H1 (cell line): ENCODE measurements around the gene SPOCK1. TPM values are rescaled to one million over a fixed set of nuclear protein-coding genes. Genes with fewer than 3 reads are reported as not detected.

Experiments
- CTCF ChIA-PET: fragments of 300-600 bp; sonication (Branson Sonifier 250); formaldehyde crosslinking; loops from one replicate; lab custom pipeline; 2021; ENCODE audit not compliant: partially characterized antibody; lab: Charles Lee
- POLR2A ChIA-PET: fragments of 300-600 bp; sonication (Branson Sonifier 250); formaldehyde crosslinking; loops from one replicate; lab custom pipeline; 2021; ENCODE audit warnings: inconsistent platforms; ENCODE audit not compliant: partially characterized antibody; lab: Charles Lee
- DNase-seq, 2 experiments: peaks; one replicate each; pipeline versions ENCODE4 v3.0.0 to v3.0.0-alpha.2; 2010 to 2022; ENCODE audit warnings: low spot score in 2 of 2, low read depth in 1 of 2, mixed read lengths in 1 of 2
- FAIRE-seq: peaks from 2 replicates; lab custom pipeline; 2011; peaks lifted over from hg19 to GRCh38; lab: Jason Lieb, UNC
- H2AFZ ChIP-seq: 2 replicates; pipeline ENCODE4 v1.8.1; 2012; ENCODE audit warnings: low read length, inconsistent platforms
- H2AK5ac ChIP-seq: 2 replicates; pipeline ENCODE4 v1.6.1; 2013; ENCODE audit warnings: low read depth, low read length
- H2BK120ac ChIP-seq: replicated peaks from 2 replicates; pipeline ENCODE3; 2013; ENCODE audit warnings: low read depth, low read length, inconsistent platforms
- H2BK12ac ChIP-seq: 2 replicates; pipeline ENCODE4 v1.6.1; 2013; ENCODE audit warnings: low read depth, low read length
- H2BK15ac ChIP-seq: 2 replicates; pipeline ENCODE4 v1.6.1; 2013; ENCODE audit warnings: low read length
- H2BK20ac ChIP-seq: 2 replicates; pipeline ENCODE4 v1.6.1; 2013; ENCODE audit warnings: low read length
- H2BK5ac ChIP-seq: 2 replicates; pipeline ENCODE4 v1.6.1; 2013; ENCODE audit warnings: low read depth, low read length
- H3K14ac ChIP-seq: 2 replicates; pipeline ENCODE4 v1.6.1; 2013; ENCODE audit warnings: inconsistent platforms; ENCODE audit not compliant: insufficient read length
- H3K18ac ChIP-seq: 2 replicates; pipeline ENCODE4 v1.6.1; 2013; ENCODE audit warnings: low read length; ENCODE audit errors: extremely low read depth
- H3K23ac ChIP-seq: 2 replicates; pipeline ENCODE4 v1.6.1; 2013; ENCODE audit warnings: inconsistent platforms; ENCODE audit not compliant: insufficient read length
- H3K23me2 ChIP-seq: 2 replicates; pipeline ENCODE4 v1.6.1; 2013; ENCODE audit warnings: low read depth, low read length
- H3K27ac ChIP-seq: 2 replicates; pipeline ENCODE4 v1.6.1; 2011; ENCODE audit warnings: low read depth, low read length, inconsistent platforms
- H3K27me3 ChIP-seq, 4 experiments: replicated peaks in 1 of 4; 1 replicate in 1 of 4; 2 replicates in 3 of 4; pipeline versions ENCODE4 v1.6.1 to v1.8.1; 2011 to 2013; ENCODE audit warnings: low read length in 3 of 4, mild to moderate bottlenecking in 3 of 4, inconsistent platforms in 2 of 4, mixed read lengths in 2 of 4, moderate library complexity in 1 of 4; ENCODE audit not compliant: control insufficient read depth in 3 of 4, insufficient read depth in 3 of 4; ENCODE audit errors: extremely low read depth in 1 of 4
- H3K36me3 ChIP-seq, 4 experiments: 2 replicates each; pipeline versions ENCODE4 v1.6.1 to v1.8.1; 2011 to 2013; ENCODE audit warnings: mild to moderate bottlenecking in 4 of 4, low read length in 3 of 4, moderate library complexity in 2 of 4, control low read depth in 1 of 4, inconsistent platforms in 1 of 4; ENCODE audit not compliant: insufficient read depth in 4 of 4, control insufficient read depth in 2 of 4
- H3K4ac ChIP-seq: replicated peaks from 2 replicates; pipeline ENCODE3; 2013; ENCODE audit warnings: low read length, low read depth, mixed read lengths, inconsistent platforms; ENCODE audit not compliant: insufficient read length
- H3K4me1 ChIP-seq, 4 experiments: replicated peaks in 1 of 4; 1 replicate in 1 of 4; 2 replicates in 3 of 4; pipeline versions ENCODE4 v1.6.1 to v1.8.1; 2011 to 2013; ENCODE audit warnings: low read length in 3 of 4, inconsistent platforms in 2 of 4, mixed read lengths in 1 of 4; ENCODE audit not compliant: insufficient read depth in 4 of 4, control insufficient read depth in 3 of 4
- H3K4me2 ChIP-seq, 2 experiments: 2 replicates each; pipeline versions ENCODE4 v1.6.1 to v1.8.1; 2011 to 2013; ENCODE audit warnings: low read depth in 2 of 2, low read length in 2 of 2, control low read depth in 1 of 2, inconsistent platforms in 1 of 2, mild to moderate bottlenecking in 1 of 2; ENCODE audit not compliant: insufficient read depth in 1 of 2
- H3K4me3 ChIP-seq, 4 experiments: fragments of 200-600, 300-600 bp in 1 of 4; sonication (generic), shearing (Covaris generic), sonication (Bioruptor Twin) in 1 of 4; 2 replicates each; pipeline versions ENCODE4 v1.5.1 to v1.8.1; 2011 to 2016; ENCODE audit warnings: low read length in 4 of 4, low read depth in 3 of 4, control low read depth in 2 of 4, inconsistent platforms in 2 of 4, mild to moderate bottlenecking in 2 of 4, mixed read lengths in 1 of 4, moderate library complexity in 1 of 4; ENCODE audit not compliant: insufficient read depth in 2 of 4; ENCODE audit errors: extremely low read depth in 1 of 4
- H3K56ac ChIP-seq: replicated peaks from 2 replicates; pipeline ENCODE3; 2013; ENCODE audit warnings: low read depth, mild to moderate bottlenecking, mixed read lengths, low read length, inconsistent platforms; ENCODE audit not compliant: insufficient read length
- H3K79me1 ChIP-seq: 2 replicates; pipeline ENCODE4 v1.6.1; 2013; ENCODE audit warnings: low read depth, low read length, control low read depth
- H3K79me2 ChIP-seq, 2 experiments: 2 replicates each; pipeline versions ENCODE4 v1.6.1 to v1.8.1; 2012 to 2013; ENCODE audit warnings: low read length in 2 of 2, mild to moderate bottlenecking in 2 of 2, inconsistent platforms in 1 of 2; ENCODE audit not compliant: insufficient read depth in 2 of 2, control insufficient read depth in 1 of 2
- H3K9ac ChIP-seq, 4 experiments: replicated peaks in 1 of 4; 1 replicate in 1 of 4; 2 replicates in 3 of 4; pipeline versions ENCODE4 v1.6.1 to v1.8.1; 2011 to 2013; ENCODE audit warnings: low read depth in 3 of 4, low read length in 3 of 4, control low read depth in 2 of 4, mild to moderate bottlenecking in 2 of 4, moderate library complexity in 2 of 4, inconsistent platforms in 1 of 4; ENCODE audit errors: extremely low read depth in 1 of 4
- H3K9me3 ChIP-seq, 2 experiments: 2 replicates each; pipeline versions ENCODE4 v1.6.1 to v1.8.1; 2012 to 2013; ENCODE audit warnings: mild to moderate bottlenecking in 2 of 2, moderate library complexity in 2 of 2, control low read depth in 1 of 2, inconsistent platforms in 1 of 2, low read depth in 1 of 2, low read length in 1 of 2, mixed read lengths in 1 of 2; ENCODE audit not compliant: insufficient read depth in 2 of 2
- H4K20me1 ChIP-seq, 2 experiments: replicated peaks in 1 of 2; 2 replicates each; pipeline versions ENCODE3 to v1.8.1; 2011 to 2013; ENCODE audit warnings: inconsistent platforms in 2 of 2, low read length in 2 of 2, mild to moderate bottlenecking in 1 of 2; ENCODE audit not compliant: insufficient read depth in 2 of 2, control insufficient read depth in 1 of 2
- H4K5ac ChIP-seq: 2 replicates; pipeline ENCODE4 v1.6.1; 2013; ENCODE audit warnings: low read length, low read depth, mixed read lengths, inconsistent platforms; ENCODE audit not compliant: insufficient read length
- H4K8ac ChIP-seq: 2 replicates; pipeline ENCODE4 v1.8.0; 2013; ENCODE audit warnings: mild to moderate bottlenecking, moderate library complexity, low read length, inconsistent platforms; ENCODE audit not compliant: insufficient read depth; ENCODE audit errors: extremely low read depth
- H4K91ac ChIP-seq: replicated peaks from 2 replicates; pipeline ENCODE3; 2013; ENCODE audit warnings: low read length, mixed read lengths, inconsistent platforms; ENCODE audit not compliant: insufficient read length
- CBX5 ChIP-seq: fragments of 300-800, 300-1000 bp; sonication (generic); IDR thresholded peaks from 2 replicates; pipeline ENCODE4 v1.7.1; 2016; ENCODE audit warnings: antibody characterized with exemption, low read length, low read depth
- EGR1 ChIP-seq: IDR thresholded peaks from 2 replicates; pipeline ENCODE4 v1.6.1; 2011; ENCODE audit warnings: low read depth, low read length, borderline replicate concordance
- JUN ChIP-seq: IDR thresholded peaks from 2 replicates; pipeline ENCODE4 v1.6.1; 2011; ENCODE audit warnings: low read depth, mild to moderate bottlenecking, improper control_type of control experiment, low read length
- RXRA ChIP-seq: IDR thresholded peaks from 2 replicates; pipeline ENCODE4 v1.6.1; 2011; ENCODE audit warnings: low read depth, mild to moderate bottlenecking, low read length, moderate library complexity; ENCODE audit not compliant: insufficient read depth
- SIX5 ChIP-seq: IDR thresholded peaks from 2 replicates; pipeline ENCODE4 v1.6.1; 2011; ENCODE audit warnings: mild to moderate bottlenecking, low read depth, low read length
- SP1 ChIP-seq: IDR thresholded peaks from 2 replicates; pipeline ENCODE4 v1.6.1; 2011; ENCODE audit warnings: low read depth, low read length
- TBP ChIP-seq: IDR thresholded peaks from 2 replicates; pipeline ENCODE4 v1.6.1; 2011; ENCODE audit warnings: low read depth, low read length, improper control_type of control experiment
- ZNF274 ChIP-seq: IDR thresholded peaks from 2 replicates; pipeline ENCODE4 v1.7.0; 2012; ENCODE audit warnings: low read length, borderline replicate concordance; ENCODE audit errors: extremely low read depth
- WGBS, 2 experiments: shearing (Covaris generic) in 1 of 2; methylation state at CpG; one replicate each; pipeline versions ENCODE4 v1.1.6 to v1.1.7; 2013 to 2015; ENCODE audit warnings: low lambda C conversion rate in 2 of 2, mixed read lengths in 2 of 2, inconsistent platforms in 1 of 2, low coverage in 1 of 2, missing lambda C conversion rate in 1 of 2; ENCODE audit not compliant: insufficient replicate concordance in 2 of 2, insufficient coverage in 1 of 2, insufficient read length in 1 of 2; ENCODE audit errors: extremely low coverage in 1 of 2, missing lambda C conversion rate in 1 of 2; 5-methylcytosine and 5-hydroxymethylcytosine counted together
- polyA plus RNA-seq, 7 experiments: library from polyadenylated mRNA; depleted of rRNA in 3 of 7; stranded (reverse) in 5 of 7; unstranded in 2 of 7; fragments of >200 nt in 5 of 7; fragments of 200-250 nt in 2 of 7; gene quantifications; 1 replicate in 5 of 7; 2 replicates in 1 of 7; 4 replicates in 1 of 7; pipeline versions ENCODE4 v1.2.1 to v1.2.3, GENCODE V29; 2011 to 2013; ENCODE audit warnings: missing spikeins in 2 of 7, mixed read lengths in 2 of 7
- total RNA-seq: library from RNA; stranded (reverse); fragmentation: NEBNext Ultra II Directional; extraction: Animal tissue kit (Norgen Biotek cat#: 25700); gene quantifications from 2 replicates; pipeline ENCODE4 v1.2.1, GENCODE V29; 2021
- TF ChIP-seq, protein P1 (sequence below), 3 experiments: IDR thresholded peaks; 1 replicate in 2 of 3; 2 replicates in 1 of 3; pipeline versions ENCODE4 v1.5.1 to v1.6.1; 2011; ENCODE audit warnings: low read length in 3 of 3, mild to moderate bottlenecking in 3 of 3, inconsistent platforms in 2 of 3, low read depth in 1 of 3, moderate library complexity in 1 of 3; ENCODE audit not compliant: insufficient read depth in 1 of 3; ENCODE audit errors: control extremely low read depth in 1 of 3
- TF ChIP-seq, protein P2 (sequence below): IDR thresholded peaks from 2 replicates; pipeline ENCODE4 v1.6.1; 2012; ENCODE audit warnings: low read length, inconsistent platforms

SPOCK1 gene
- total and polyA plus RNA-seq, 2 of the 8 experiments (the other 6 are each of a cell fraction or from before 2014, with no cell fraction given) = 6.9 to 18.1 TPM

DNA sequence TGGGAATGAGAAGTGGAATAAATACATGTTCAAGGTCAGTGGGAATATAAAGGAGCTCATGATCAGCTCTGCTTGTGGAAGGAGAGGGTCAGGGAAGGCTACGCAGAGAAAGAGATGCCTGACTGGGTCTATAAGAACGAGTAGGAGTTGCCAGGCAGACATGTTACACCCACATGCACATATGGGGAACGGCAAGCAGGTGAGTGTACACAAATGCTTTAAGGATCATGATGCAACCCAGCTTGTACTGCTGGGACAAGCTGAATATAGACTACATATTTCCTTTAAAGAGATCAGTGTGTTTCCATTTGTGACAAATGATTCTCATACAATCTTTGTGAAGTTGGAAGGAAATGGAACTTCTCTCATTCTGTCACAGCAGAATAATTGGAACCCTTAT, 141.7 kb downstream of the SPOCK1 start:
- no peak for DNase-seq
- CTCF ChIA-PET = interaction anchor here (0.6 to 2.2 kb wide), 4 partner anchors 13 to 845 kb away, joined by 3 to 14 read pairs (median 4); no protein-coding TSS in a partner anchor
- H3K9me3 ChIP-seq = no peaks in the 10 kb centered on the region
- H3K14ac ChIP-seq = no peak overlapping the region
- FAIRE-seq = no peak
- H3K4ac ChIP-seq = no peak overlapping the region
- H2BK12ac ChIP-seq = no peak overlapping the region
- POLR2A ChIA-PET = no interaction called here
- no peaks in the 10 kb centered on the region for H3K23me2 ChIP-seq
- H2BK20ac ChIP-seq = no peak overlapping the region
- H3K4me2 ChIP-seq = no peak overlapping the region
- no peaks in the 10 kb centered on the region for H3K27me3 ChIP-seq
- H4K8ac ChIP-seq = no peak overlapping the region
- H2AFZ ChIP-seq = no peak overlapping the region
- H3K18ac ChIP-seq = no peak overlapping the region
- 92% methylated on average over 3 of the region's 3 CpGs; no CpG with 5 or more reads in 1 of the 2 experiments for WGBS, 2 experiments
- no peak overlapping the region for H3K4me3 ChIP-seq
- H2BK15ac ChIP-seq = no peak overlapping the region
- no peak overlapping the region for H3K56ac ChIP-seq
- no peaks in the 10 kb centered on the region for H3K79me1 ChIP-seq
- H3K23ac ChIP-seq = no peak overlapping the region
- no peaks in the 10 kb centered on the region for H3K36me3 ChIP-seq
- no peak overlapping the region for H4K91ac ChIP-seq
- no peak for TF ChIP-seq SP1
- no peak for TF ChIP-seq TBP
- TF ChIP-seq, protein P1, sequence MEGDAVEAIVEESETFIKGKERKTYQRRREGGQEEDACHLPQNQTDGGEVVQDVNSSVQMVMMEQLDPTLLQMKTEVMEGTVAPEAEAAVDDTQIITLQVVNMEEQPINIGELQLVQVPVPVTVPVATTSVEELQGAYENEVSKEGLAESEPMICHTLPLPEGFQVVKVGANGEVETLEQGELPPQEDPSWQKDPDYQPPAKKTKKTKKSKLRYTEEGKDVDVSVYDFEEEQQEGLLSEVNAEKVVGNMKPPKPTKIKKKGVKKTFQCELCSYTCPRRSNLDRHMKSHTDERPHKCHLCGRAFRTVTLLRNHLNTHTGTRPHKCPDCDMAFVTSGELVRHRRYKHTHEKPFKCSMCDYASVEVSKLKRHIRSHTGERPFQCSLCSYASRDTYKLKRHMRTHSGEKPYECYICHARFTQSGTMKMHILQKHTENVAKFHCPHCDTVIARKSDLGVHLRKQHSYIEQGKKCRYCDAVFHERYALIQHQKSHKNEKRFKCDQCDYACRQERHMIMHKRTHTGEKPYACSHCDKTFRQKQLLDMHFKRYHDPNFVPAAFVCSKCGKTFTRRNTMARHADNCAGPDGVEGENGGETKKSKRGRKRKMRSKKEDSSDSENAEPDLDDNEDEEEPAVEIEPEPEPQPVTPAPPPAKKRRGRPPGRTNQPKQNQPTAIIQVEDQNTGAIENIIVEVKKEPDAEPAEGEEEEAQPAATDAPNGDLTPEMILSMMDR (IDR thresholded peaks at IDR 0.05; ENCODE audit: control extremely low read depth in 1 of 3, insufficient read depth in 1 of 3, low read depth in 1 of 3, low read length in 3 of 3) = no peak
- TF ChIP-seq EGR1 = no peak
- TF ChIP-seq, protein P2, sequence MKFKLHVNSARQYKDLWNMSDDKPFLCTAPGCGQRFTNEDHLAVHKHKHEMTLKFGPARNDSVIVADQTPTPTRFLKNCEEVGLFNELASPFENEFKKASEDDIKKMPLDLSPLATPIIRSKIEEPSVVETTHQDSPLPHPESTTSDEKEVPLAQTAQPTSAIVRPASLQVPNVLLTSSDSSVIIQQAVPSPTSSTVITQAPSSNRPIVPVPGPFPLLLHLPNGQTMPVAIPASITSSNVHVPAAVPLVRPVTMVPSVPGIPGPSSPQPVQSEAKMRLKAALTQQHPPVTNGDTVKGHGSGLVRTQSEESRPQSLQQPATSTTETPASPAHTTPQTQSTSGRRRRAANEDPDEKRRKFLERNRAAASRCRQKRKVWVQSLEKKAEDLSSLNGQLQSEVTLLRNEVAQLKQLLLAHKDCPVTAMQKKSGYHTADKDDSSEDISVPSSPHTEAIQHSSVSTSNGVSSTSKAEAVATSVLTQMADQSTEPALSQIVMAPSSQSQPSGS = no peak
- no peak for TF ChIP-seq RXRA
- TF ChIP-seq JUN = no peak
- TF ChIP-seq CBX5 = no peak
- TF ChIP-seq ZNF274 = no peak
- TF ChIP-seq SIX5 = no peak
- H4K20me1 ChIP-seq = no peaks in the 10 kb centered on the region
- no peak overlapping the region for H2BK120ac ChIP-seq
- H2BK5ac ChIP-seq = no peak overlapping the region
- H4K5ac ChIP-seq = no peak overlapping the region
- H3K9ac ChIP-seq = no peak overlapping the region
- H3K79me2 ChIP-seq = no peaks in the 10 kb centered on the region
- H2AK5ac ChIP-seq = no peak overlapping the region
- no peak overlapping the region for H3K27ac ChIP-seq
- no peaks in the 10 kb centered on the region for H3K4me1 ChIP-seq
